ENCODE measurements around the gene MRPL14.
A peak's percentile ranks its signal among the peaks of the same experiment; 100 is the strongest.

Gene MRPL14

DNA sequence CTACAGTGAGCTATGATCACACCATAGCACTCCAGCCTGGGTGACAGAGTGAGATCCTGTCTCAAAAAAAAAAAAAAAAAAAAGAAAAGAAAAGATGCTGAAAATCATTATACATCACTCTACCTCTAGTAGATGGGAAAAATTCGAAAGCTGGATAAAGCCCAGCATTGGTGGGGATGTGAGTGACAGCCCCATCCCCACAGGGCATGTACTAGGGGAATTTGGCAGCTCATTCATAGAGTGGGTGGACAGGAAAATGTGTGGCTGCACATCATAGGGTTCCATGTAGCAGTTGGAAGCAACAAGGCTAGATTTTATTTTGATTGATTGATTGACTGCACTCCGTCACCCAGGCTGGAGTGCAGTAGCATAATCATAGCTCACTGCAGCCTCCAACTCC lies 42.0 kb downstream of the MRPL14 start:
- H3K4me2 ChIP-seq (ENCODE audit: low read depth, low read length, poor library complexity, severe bottlenecking), result no peak overlapping the region
- H3K4me3 ChIP-seq (ENCODE audit: low read length, poor library complexity, severe bottlenecking), result no peak overlapping the region
- H3K9me2 ChIP-seq (replicated peaks; ENCODE audit: low read depth, low read length), result no peaks in the 10 kb centered on the region
- TF ChIP-seq, protein P1, sequence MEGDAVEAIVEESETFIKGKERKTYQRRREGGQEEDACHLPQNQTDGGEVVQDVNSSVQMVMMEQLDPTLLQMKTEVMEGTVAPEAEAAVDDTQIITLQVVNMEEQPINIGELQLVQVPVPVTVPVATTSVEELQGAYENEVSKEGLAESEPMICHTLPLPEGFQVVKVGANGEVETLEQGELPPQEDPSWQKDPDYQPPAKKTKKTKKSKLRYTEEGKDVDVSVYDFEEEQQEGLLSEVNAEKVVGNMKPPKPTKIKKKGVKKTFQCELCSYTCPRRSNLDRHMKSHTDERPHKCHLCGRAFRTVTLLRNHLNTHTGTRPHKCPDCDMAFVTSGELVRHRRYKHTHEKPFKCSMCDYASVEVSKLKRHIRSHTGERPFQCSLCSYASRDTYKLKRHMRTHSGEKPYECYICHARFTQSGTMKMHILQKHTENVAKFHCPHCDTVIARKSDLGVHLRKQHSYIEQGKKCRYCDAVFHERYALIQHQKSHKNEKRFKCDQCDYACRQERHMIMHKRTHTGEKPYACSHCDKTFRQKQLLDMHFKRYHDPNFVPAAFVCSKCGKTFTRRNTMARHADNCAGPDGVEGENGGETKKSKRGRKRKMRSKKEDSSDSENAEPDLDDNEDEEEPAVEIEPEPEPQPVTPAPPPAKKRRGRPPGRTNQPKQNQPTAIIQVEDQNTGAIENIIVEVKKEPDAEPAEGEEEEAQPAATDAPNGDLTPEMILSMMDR (conservative IDR thresholded peaks at IDR 0.05; ENCODE audit: low read length), result no peak
- TF ChIP-seq EZH2phosphoT487 (IDR thresholded peaks at IDR 0.05; ENCODE audit: borderline replicate concordance), result no peak
- no peaks in the 10 kb centered on the region for H3K36me3 ChIP-seq (ENCODE audit: insufficient read depth, low read length)
- peaks cover 13% of the 10 kb centered on the region for H3K4me1 ChIP-seq (ENCODE audit: insufficient read depth, low read length, poor library complexity, severe bottlenecking)
- H3K9ac ChIP-seq (ENCODE audit: low read depth, low read length, poor library complexity, severe bottlenecking), result no peak overlapping the region
- H3F3A ChIP-seq (ENCODE audit: low read depth), result no peaks in the 10 kb centered on the region
- H3K9me3 ChIP-seq (ENCODE audit: insufficient read depth, low read depth, low read length), result no peaks in the 10 kb centered on the region
- H3K79me2 ChIP-seq (ENCODE audit: insufficient read depth, low read length), result no peaks in the 10 kb centered on the region
- H4K20me1 ChIP-seq (ENCODE audit: insufficient read depth, low read length, poor library complexity, severe bottlenecking), result no peaks in the 10 kb centered on the region
- H3K27me3 ChIP-seq (ENCODE audit: insufficient read depth, low read length, poor library complexity, severe bottlenecking), result no peaks in the 10 kb centered on the region
- H2AFZ ChIP-seq (ENCODE audit: low read length), result no peak overlapping the region

DNA sequence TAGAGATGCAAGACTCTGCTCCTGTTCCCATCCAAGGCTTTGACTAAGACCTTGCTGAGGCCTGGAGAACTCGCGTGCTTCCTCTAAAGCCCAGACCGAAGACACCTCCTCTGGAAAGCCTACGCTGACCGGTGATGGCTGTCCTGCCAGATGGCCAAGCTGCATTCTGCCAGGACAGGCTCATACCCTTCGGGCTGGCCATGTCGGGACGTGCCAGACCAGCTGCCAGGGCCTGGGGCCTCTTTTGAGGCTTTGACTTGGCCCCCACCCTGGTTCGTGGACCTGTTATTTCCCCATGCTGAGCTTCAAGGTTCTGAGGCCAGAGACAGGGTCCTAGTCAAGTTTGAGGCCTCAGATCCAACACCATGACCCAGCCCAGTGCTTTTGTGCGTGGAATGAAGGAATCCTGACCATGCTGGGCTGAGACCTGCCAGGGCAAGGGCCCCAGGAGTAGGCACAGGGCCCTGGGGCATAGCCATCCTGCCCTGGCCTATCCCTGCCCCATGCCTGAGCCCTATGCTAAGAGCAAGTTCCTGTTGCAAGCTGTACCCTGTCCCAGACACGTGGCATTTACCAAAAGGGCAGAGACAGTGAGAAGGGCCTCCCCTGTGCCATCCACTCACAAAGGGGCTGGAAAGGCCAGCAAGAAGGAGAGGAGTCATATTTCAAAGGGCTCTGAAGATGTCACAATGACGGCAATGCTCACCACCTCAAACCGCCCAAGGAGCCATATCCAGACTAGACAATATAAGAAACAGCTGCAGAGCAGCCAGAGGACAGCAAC lies 42.8 kb downstream of the MRPL14 start:
- no peaks in the 10 kb centered on the region for H4K20me1 ChIP-seq (ENCODE audit: insufficient read depth, low read length, poor library complexity, severe bottlenecking)
- no peak overlapping the region for H3K4me3 ChIP-seq (ENCODE audit: low read length, poor library complexity, severe bottlenecking)
- H3K36me3 ChIP-seq (ENCODE audit: insufficient read depth, low read length), result no peaks in the 10 kb centered on the region
- H3K9me3 ChIP-seq (ENCODE audit: insufficient read depth, low read depth, low read length), result no peaks in the 10 kb centered on the region
- H2AFZ ChIP-seq (ENCODE audit: low read length), result no peak overlapping the region
- no peak overlapping the region for H3K4me2 ChIP-seq (ENCODE audit: low read depth, low read length, poor library complexity, severe bottlenecking)
- H3F3A ChIP-seq (ENCODE audit: low read depth), result no peaks in the 10 kb centered on the region
- TF ChIP-seq EZH2phosphoT487 (IDR thresholded peaks at IDR 0.05; ENCODE audit: borderline replicate concordance), result no peak
- TF ChIP-seq, protein P1 (conservative IDR thresholded peaks at IDR 0.05; ENCODE audit: low read length), result no peak
- H3K4me1 ChIP-seq (ENCODE audit: insufficient read depth, low read length, poor library complexity, severe bottlenecking), result peaks cover 15% of the 10 kb centered on the region
- peak overlapping the region; percentile 56 for H3K9ac ChIP-seq (ENCODE audit: low read depth, low read length, poor library complexity, severe bottlenecking)
- no peaks in the 10 kb centered on the region for H3K9me2 ChIP-seq (replicated peaks; ENCODE audit: low read depth, low read length)
- no peaks in the 10 kb centered on the region for H3K79me2 ChIP-seq (ENCODE audit: insufficient read depth, low read length)
- no peaks in the 10 kb centered on the region for H3K27me3 ChIP-seq (ENCODE audit: insufficient read depth, low read length, poor library complexity, severe bottlenecking)

DNA sequence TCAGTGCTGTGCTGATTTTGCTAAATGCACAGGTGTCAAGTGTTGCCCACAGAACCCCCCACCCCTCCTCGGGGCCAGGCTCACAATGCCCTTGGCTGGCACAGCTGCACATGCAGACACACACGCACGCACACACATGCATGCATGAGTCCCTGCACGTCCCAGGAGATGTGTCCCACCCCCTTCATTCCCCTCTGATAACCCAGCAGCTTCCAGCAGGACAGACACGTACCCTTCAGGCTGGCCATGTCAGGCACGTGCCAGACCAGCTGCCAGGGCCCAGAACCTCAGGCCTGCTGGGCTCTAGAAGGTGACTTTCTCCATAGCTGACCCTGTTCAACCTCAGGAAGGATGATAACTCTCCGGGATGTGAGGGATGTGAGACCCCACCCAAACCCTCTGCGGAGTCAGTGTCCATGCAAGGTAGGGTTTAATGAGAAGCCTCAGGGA lies 44.4 kb downstream of the MRPL14 start:
- TF ChIP-seq EZH2phosphoT487 (IDR thresholded peaks at IDR 0.05; ENCODE audit: borderline replicate concordance), result no peak
- TF ChIP-seq, protein P1 (conservative IDR thresholded peaks at IDR 0.05; ENCODE audit: low read length), result no peak
- Histone ChIP-seq H3K9me2 (replicated peaks; ENCODE audit: low read depth, low read length) (no peaks in the 10 kb centered on the region), H3K4me3 (ENCODE audit: low read length, poor library complexity, severe bottlenecking) (no peak overlapping the region), H3K9me3 (ENCODE audit: insufficient read depth, low read depth, low read length) (no peaks in the 10 kb centered on the region), H3K4me2 (ENCODE audit: low read depth, low read length, poor library complexity, severe bottlenecking) (no peak overlapping the region), H3K36me3 (ENCODE audit: insufficient read depth, low read length) (no peaks in the 10 kb centered on the region), H2AFZ (ENCODE audit: low read length) (no peak overlapping the region), H4K20me1 (ENCODE audit: insufficient read depth, low read length, poor library complexity, severe bottlenecking) (no peaks in the 10 kb centered on the region), H3K27me3 (ENCODE audit: insufficient read depth, low read length, poor library complexity, severe bottlenecking) (no peaks in the 10 kb centered on the region), H3K9ac (ENCODE audit: low read depth, low read length, poor library complexity, severe bottlenecking) (no peak overlapping the region), H3F3A (ENCODE audit: low read depth) (no peaks in the 10 kb centered on the region), H3K79me2 (ENCODE audit: insufficient read depth, low read length) (no peaks in the 10 kb centered on the region), H3K4me1 (ENCODE audit: insufficient read depth, low read length, poor library complexity, severe bottlenecking) (peaks cover 17% of the 10 kb centered on the region)
